Loucy (cell line): ENCODE measurements around the gene WDR75.

Experiments
- H2AFZ ChIP-seq: fragments of 200-600 bp; sonication (generic); 2 replicates; pipeline ENCODE4 v1.6.0; 2016; ENCODE audit warnings: antibody characterized with exemption, mild to moderate bottlenecking, low read length, moderate library complexity
- H3F3A ChIP-seq: fragments of 200-600 bp; 2 replicates; pipeline ENCODE4 v1.6.0; 2016; ENCODE audit warnings: antibody characterized with exemption, low read depth, mild to moderate bottlenecking
- H3K27me3 ChIP-seq: fragments of 200-600 bp; sonication (generic); 2 replicates; pipeline ENCODE4 v1.6.1; 2014; ENCODE audit warnings: low read length, mild to moderate bottlenecking; ENCODE audit not compliant: insufficient read depth, poor library complexity, severe bottlenecking
- H3K36me3 ChIP-seq: fragments of 200-600 bp; sonication (generic); 2 replicates; pipeline ENCODE4 v1.6.1; 2016; ENCODE audit warnings: low read length; ENCODE audit not compliant: insufficient read depth
- H3K4me1 ChIP-seq: fragments of 200-600 bp; sonication (generic); 2 replicates; pipeline ENCODE4 v1.5.1; 2014; ENCODE audit warnings: low read length, mild to moderate bottlenecking; ENCODE audit not compliant: insufficient read depth, poor library complexity, severe bottlenecking
- H3K4me2 ChIP-seq: fragments of 200-600 bp; sonication (generic); 2 replicates; pipeline ENCODE4 v1.6.0; 2014; ENCODE audit warnings: antibody characterized with exemption, low read length, low read depth, mild to moderate bottlenecking; ENCODE audit not compliant: poor library complexity, severe bottlenecking
- H3K4me3 ChIP-seq: fragments of 200-600 bp; sonication (generic); 2 replicates; pipeline ENCODE4 v1.5.1; 2014; ENCODE audit warnings: low read length, mild to moderate bottlenecking, mixed read lengths; ENCODE audit not compliant: poor library complexity, severe bottlenecking
- H3K79me2 ChIP-seq: fragments of 200-600 bp; sonication (generic); 2 replicates; pipeline ENCODE4 v1.6.1; 2014; ENCODE audit warnings: low read length; ENCODE audit not compliant: insufficient read depth
- H3K9ac ChIP-seq: fragments of 200-600 bp; sonication (generic); 2 replicates; pipeline ENCODE4 v1.6.0; 2014; ENCODE audit warnings: mild to moderate bottlenecking, low read depth, low read length, moderate library complexity; ENCODE audit not compliant: poor library complexity, severe bottlenecking
- H3K9me2 ChIP-seq: fragments of 200-600 bp; sonication (generic); replicated peaks from 2 replicates; pipeline ENCODE4 v1.6.1; 2016; ENCODE audit warnings: low read depth, low read length, mixed read lengths
- H3K9me3 ChIP-seq: fragments of 200-600 bp; sonication (generic); 2 replicates; pipeline ENCODE4 v1.6.1; 2014; ENCODE audit warnings: mild to moderate bottlenecking, antibody characterized with exemption, low read length, low read depth; ENCODE audit not compliant: insufficient read depth
- H4K20me1 ChIP-seq: fragments of 200-600 bp; sonication (generic); 2 replicates; pipeline ENCODE4 v1.6.0; 2014; ENCODE audit warnings: antibody characterized with exemption, low read length, mild to moderate bottlenecking; ENCODE audit not compliant: insufficient read depth, poor library complexity, severe bottlenecking
- EZH2phosphoT487 ChIP-seq: fragments of 200-600 bp; IDR thresholded peaks from 2 replicates; pipeline ENCODE4 v1.6.1; 2018; ENCODE audit warnings: antibody characterized with exemption, mild to moderate bottlenecking, moderate library complexity, borderline replicate concordance
- TF ChIP-seq, protein P1 (sequence below): fragments of 200-600 bp; sonication (generic); conservative IDR thresholded peaks from 2 replicates; pipeline ENCODE4 v1.5.1; 2014; ENCODE audit warnings: mild to moderate bottlenecking, antibody characterized with exemption, low read length

The WDR75 gene

DNA sequence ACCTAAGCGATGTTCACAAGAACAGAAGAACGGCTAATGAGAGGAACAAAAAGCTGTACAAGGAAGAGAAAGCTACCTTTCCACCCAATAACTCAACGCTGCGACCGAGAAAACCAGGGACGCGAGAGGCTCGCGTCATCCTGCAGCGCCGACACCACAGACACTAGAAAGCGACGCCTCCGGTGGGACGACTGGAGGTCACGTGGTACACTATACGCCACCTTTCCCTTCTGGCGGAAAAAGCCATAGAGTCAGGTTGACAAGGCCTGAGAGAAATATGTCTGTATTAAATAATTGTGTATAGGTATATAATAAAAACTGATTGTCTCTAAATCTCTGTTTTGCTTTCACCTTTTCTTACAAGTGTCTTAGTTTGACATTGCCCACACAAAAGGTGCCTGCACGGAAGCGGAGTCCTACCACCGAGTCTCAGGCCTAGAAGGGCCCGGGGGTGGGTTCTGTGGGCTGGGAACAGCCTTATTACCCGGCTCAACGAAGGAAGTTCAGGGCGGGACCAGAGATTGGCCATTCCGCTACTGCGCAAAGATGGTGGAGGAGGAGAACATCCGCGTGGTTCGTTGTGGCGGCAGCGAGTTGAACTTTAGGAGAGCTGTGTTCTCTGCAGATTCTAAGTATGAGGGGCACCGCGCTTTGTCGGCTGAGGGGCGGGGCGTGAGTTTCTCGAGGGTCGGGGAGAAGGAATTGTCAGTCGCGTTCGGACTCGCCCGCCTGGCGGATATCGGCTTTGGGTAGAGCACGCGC is at the start of gene WDR75:
Gene WDR75 (plus strand): TSS at position 528 of the 762 bp plus-strand sequence. CDS start 19 bp downstream, at position 547.
- Histone ChIP-seq H3K4me1 (peaks cover 38% of the 10 kb centered on the region), H4K20me1 (peaks cover 45% of the 10 kb centered on the region), H3K4me3 (peak within 1 kb of the TSS; percentile 87), H3F3A (no peaks in the 10 kb centered on the region), H3K79me2 (peaks cover 47% of the 10 kb centered on the region), H3K9ac (peak within 1 kb of the TSS; percentile 92), H3K9me3 (no peaks in the 10 kb centered on the region), H3K4me2 (peak within 1 kb of the TSS; percentile 85), H3K36me3 (no peaks in the 10 kb centered on the region), H2AFZ (peak within 1 kb of the TSS; percentile 96), H3K9me2 (no peaks in the 10 kb centered on the region), H3K27me3 (no peaks in the 10 kb centered on the region)
- TF ChIP-seq EZH2phosphoT487: no peak
- TF ChIP-seq, protein P1, sequence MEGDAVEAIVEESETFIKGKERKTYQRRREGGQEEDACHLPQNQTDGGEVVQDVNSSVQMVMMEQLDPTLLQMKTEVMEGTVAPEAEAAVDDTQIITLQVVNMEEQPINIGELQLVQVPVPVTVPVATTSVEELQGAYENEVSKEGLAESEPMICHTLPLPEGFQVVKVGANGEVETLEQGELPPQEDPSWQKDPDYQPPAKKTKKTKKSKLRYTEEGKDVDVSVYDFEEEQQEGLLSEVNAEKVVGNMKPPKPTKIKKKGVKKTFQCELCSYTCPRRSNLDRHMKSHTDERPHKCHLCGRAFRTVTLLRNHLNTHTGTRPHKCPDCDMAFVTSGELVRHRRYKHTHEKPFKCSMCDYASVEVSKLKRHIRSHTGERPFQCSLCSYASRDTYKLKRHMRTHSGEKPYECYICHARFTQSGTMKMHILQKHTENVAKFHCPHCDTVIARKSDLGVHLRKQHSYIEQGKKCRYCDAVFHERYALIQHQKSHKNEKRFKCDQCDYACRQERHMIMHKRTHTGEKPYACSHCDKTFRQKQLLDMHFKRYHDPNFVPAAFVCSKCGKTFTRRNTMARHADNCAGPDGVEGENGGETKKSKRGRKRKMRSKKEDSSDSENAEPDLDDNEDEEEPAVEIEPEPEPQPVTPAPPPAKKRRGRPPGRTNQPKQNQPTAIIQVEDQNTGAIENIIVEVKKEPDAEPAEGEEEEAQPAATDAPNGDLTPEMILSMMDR: no peak

DNA sequence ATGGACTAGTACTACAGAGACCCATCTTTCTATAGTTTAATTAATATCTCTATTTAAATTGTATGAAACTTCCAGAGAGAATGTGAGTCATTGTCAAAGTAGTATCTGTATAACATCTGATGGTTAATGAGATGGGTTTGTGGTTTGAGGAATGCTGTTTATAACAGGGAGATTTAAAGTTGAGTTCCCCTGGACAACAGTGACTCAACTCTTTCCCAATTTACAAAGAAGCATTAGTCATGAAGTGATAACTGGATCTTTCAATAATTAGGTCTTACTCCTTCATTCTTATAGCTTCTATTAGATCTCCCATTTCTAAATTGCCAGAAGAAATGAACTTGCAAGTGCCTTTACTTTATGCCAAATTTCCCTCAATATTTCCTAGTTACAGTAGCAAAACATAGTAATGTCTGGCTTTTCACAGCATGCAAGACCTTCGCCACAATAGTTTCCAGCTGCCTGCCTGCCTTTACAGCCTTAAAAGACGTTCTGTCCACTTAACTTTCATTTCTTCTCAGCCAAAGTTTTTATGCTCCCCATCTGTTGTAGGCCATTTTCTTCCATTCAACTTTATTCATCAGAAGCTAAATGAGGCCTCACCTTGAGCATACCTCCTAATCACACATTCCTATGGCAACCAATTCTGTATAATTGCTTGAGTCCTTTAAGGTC is 47.7 kb upstream of the WDR75 start:
- H3K4me3 ChIP-seq: no peak overlapping the region
- H3K79me2 ChIP-seq: no peaks in the 10 kb centered on the region
- H3K4me1 ChIP-seq: no peaks in the 10 kb centered on the region
- no peaks in the 10 kb centered on the region for H3F3A ChIP-seq
- no peak overlapping the region for H3K9ac ChIP-seq
- H3K27me3 ChIP-seq: no peaks in the 10 kb centered on the region
- no peaks in the 10 kb centered on the region for H3K36me3 ChIP-seq
- no peak for TF ChIP-seq EZH2phosphoT487
- TF ChIP-seq, protein P1: no peak
- no peaks in the 10 kb centered on the region for H3K9me2 ChIP-seq
- H2AFZ ChIP-seq: no peak overlapping the region
- no peaks in the 10 kb centered on the region for H3K9me3 ChIP-seq
- no peaks in the 10 kb centered on the region for H4K20me1 ChIP-seq
- H3K4me2 ChIP-seq: no peak overlapping the region

DNA sequence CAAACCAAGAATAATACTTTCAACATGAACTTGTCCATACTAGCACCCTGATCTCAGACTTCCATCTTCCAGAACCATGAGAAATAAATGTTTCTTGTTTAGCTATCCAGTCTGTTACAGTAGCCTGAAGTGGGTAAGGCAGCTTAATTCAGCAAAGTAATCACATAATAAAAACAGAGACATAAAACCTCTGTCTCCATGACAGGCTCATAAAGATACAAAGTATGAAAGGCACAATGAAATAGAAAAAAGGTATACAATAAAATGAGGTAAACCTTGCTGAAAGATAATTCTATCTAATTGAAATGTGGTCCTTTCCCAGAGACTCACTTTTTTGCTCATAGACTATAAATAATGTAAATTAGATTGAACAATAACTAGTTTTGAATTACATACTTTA is 46.7 kb upstream of the WDR75 start:
- no peak overlapping the region for H3K9ac ChIP-seq
- no peaks in the 10 kb centered on the region for H3K9me3 ChIP-seq
- H3F3A ChIP-seq: no peaks in the 10 kb centered on the region
- no peak for TF ChIP-seq EZH2phosphoT487
- TF ChIP-seq, protein P1: no peak
- no peaks in the 10 kb centered on the region for H3K36me3 ChIP-seq
- H3K4me1 ChIP-seq: no peaks in the 10 kb centered on the region
- H3K4me2 ChIP-seq: no peak overlapping the region
- H3K9me2 ChIP-seq: no peaks in the 10 kb centered on the region
- no peak overlapping the region for H3K4me3 ChIP-seq
- H4K20me1 ChIP-seq: no peaks in the 10 kb centered on the region
- no peaks in the 10 kb centered on the region for H3K79me2 ChIP-seq
- H2AFZ ChIP-seq: peak overlapping the region; percentile 13; the same call in 1 of the 2 replicates
- H3K27me3 ChIP-seq: no peaks in the 10 kb centered on the region
